ENCODE data around the gene CDYL2. TPM values are rescaled to one million over a fixed set of nuclear protein-coding genes. Genes with fewer than 3 reads are reported as not detected.

CDYL2 gene
- total RNA-seq, 4 donors from 2014 or later, result 0.80 to 3.5 (median 2.3) TPM

DNA sequence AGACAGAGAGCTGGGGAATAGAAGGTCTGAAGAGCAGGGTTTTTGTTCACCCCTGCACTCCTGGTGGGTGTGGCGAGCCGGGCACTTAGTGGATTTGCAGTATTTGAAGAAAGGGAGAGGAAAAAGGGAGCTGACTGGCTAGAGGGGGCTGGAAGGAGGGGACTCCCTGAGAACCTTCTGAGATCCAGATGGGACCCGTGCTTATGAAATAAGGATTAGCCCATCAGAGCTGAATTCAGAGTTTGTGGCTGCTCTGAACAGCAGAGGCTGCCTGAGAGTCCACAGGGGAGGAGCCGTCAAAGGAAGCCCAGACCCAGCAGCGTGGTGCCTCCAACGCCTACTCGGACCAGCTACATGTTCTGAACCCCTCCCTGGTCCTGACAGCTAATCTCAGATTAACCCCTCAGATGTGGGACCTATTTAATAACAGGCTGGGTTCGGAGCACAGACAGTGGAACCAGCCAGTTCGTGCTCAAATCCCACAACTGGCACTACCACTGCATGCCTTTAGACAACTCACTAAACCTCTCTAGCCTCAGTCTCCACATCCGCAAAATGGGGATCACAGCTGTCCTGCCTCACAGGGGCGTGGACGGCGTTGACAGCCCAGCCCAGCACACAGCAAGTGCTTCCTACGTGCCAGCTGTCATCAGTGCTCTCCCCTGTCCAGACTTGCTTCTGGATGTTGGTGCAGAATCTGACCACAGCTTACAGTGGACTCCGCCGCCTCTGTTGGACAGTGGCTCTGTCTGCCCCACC is 193.0 kb downstream of the CDYL2 start:
- Histone ChIP-seq H3K27ac (no peak overlapping the region), H3K36me3 (no peaks in the 10 kb centered on the region), H3K4me3 (no peak overlapping the region), H3K4me1 (no peaks in the 10 kb centered on the region), H3K9me3 (no peaks in the 10 kb centered on the region), H3K27me3 (no peaks in the 10 kb centered on the region)
- no peak for DNase-seq
- in situ Hi-C loops (cut with MboI; ENCODE audit: low pct_ligation_motif_present in 1 of 4, low pct_unique_long_range_greater_than_20kb in 1 of 4, low sequenced_read_pairs in 3 of 4), result no loop called here
- intact Hi-C loops (cut with DNase I; ENCODE audit: low total_unique reads), result no loop called here
- WGBS, 2 donors (ENCODE audit: low coverage in 1 of 2), result 92 to 100% methylated on average over 2 to 16 of the region's 16 CpGs
- TF ChIP-seq POLR2AphosphoS5 (IDR thresholded peaks at IDR 0.05) (no peak), EP300 (IDR thresholded peaks at IDR 0.05; ENCODE audit: low read depth) (no peak), POLR2A (IDR thresholded peaks at IDR 0.05) (no peak), CTCF (IDR thresholded peaks at IDR 0.05) (no peak)

- in situ Hi-C loops (cut with MboI; ENCODE audit: low pct_ligation_motif_present in 1 of 4, low pct_unique_long_range_greater_than_20kb in 1 of 4, low sequenced_read_pairs in 3 of 4), result no loop called here
- 70 to 90% methylated on average over 3 to 9 of the region's 9 CpGs for WGBS, 2 donors (ENCODE audit: low coverage in 1 of 2)
Measured at GRCh38 chr16:80610481-80611156, 193.8 kb downstream of the CDYL2 start.

GRCh38 chr16:80608946-80609345 is 195.5 kb downstream of the CDYL2 start:
- 76 to 91% methylated on average over 2 to 6 of the region's 6 CpGs for WGBS, 2 donors (ENCODE audit: low coverage in 1 of 2)
- Histone ChIP-seq H3K9me3 (no peaks in the 10 kb centered on the region), H3K36me3 (no peaks in the 10 kb centered on the region), H3K27me3 (no peaks in the 10 kb centered on the region), H3K27ac (no peak overlapping the region), H3K4me1 (no peaks in the 10 kb centered on the region), H3K4me3 (no peak overlapping the region)
- intact Hi-C loops (cut with DNase I; ENCODE audit: low total_unique reads), result no loop called here
- TF ChIP-seq CTCF (IDR thresholded peaks at IDR 0.05) (no peak), POLR2AphosphoS5 (IDR thresholded peaks at IDR 0.05) (no peak), POLR2A (IDR thresholded peaks at IDR 0.05) (no peak), EP300 (IDR thresholded peaks at IDR 0.05; ENCODE audit: low read depth) (no peak)
- DNase-seq, result no peak
- in situ Hi-C loops (cut with MboI; ENCODE audit: low pct_ligation_motif_present in 1 of 4, low pct_unique_long_range_greater_than_20kb in 1 of 4, low sequenced_read_pairs in 3 of 4), result no loop called here

More at GRCh38 chr16:80610481-80611156, 193.8 kb downstream of the CDYL2 start:
- no peaks in the 10 kb centered on the region for H3K36me3 ChIP-seq
- H3K27me3 ChIP-seq, result no peaks in the 10 kb centered on the region
- no peak for DNase-seq
- intact Hi-C loops (cut with DNase I; ENCODE audit: low total_unique reads), result no loop called here
- no peak overlapping the region for H3K27ac ChIP-seq
- no peaks in the 10 kb centered on the region for H3K4me1 ChIP-seq
- no peak for TF ChIP-seq EP300 (IDR thresholded peaks at IDR 0.05; ENCODE audit: low read depth)
- TF ChIP-seq POLR2AphosphoS5 (IDR thresholded peaks at IDR 0.05), result no peak
- TF ChIP-seq POLR2A (IDR thresholded peaks at IDR 0.05), result no peak
- no peak for TF ChIP-seq CTCF (IDR thresholded peaks at IDR 0.05)
- no peak overlapping the region for H3K4me3 ChIP-seq
- no peaks in the 10 kb centered on the region for H3K9me3 ChIP-seq

GRCh38 chr16:80607204-80607603 is 197.2 kb downstream of the CDYL2 start:
- WGBS, 2 donors (ENCODE audit: low coverage in 1 of 2), result 70 to 93% methylated on average over 2 to 6 of the region's 6 CpGs
- intact Hi-C loops (cut with DNase I; ENCODE audit: low total_unique reads) (no loop called here), in situ Hi-C loops (cut with MboI; ENCODE audit: low pct_ligation_motif_present in 1 of 4, low pct_unique_long_range_greater_than_20kb in 1 of 4, low sequenced_read_pairs in 3 of 4) (no loop called here)
- no peaks in the 10 kb centered on the region for H3K4me1 ChIP-seq
- no peak for DNase-seq
- no peak overlapping the region for H3K27ac ChIP-seq
- no peaks in the 10 kb centered on the region for H3K27me3 ChIP-seq
- no peak overlapping the region for H3K4me3 ChIP-seq
- TF ChIP-seq CTCF (IDR thresholded peaks at IDR 0.05), result no peak
- no peaks in the 10 kb centered on the region for H3K36me3 ChIP-seq
- no peaks in the 10 kb centered on the region for H3K9me3 ChIP-seq
